Suprapubic skin (tissue), 4 donors: ENCODE data around the gene SIAH3. TPM values are rescaled to one million over a fixed set of nuclear protein-coding genes. Genes with fewer than 3 reads are reported as not detected.

Source experiments
- DNase-seq, 2 donors: peaks; one replicate each; pipeline ENCODE4 v3.0.0-alpha.2; 2019; ENCODE audit warnings: low spot score in 2 of 2
- H3K27ac ChIP-seq: fragments of 200-600 bp; sonication (generic); one replicate; pipeline ENCODE4 v1.5.1; 2019
- H3K27me3 ChIP-seq: fragments of 200-600 bp; sonication (generic); one replicate; pipeline ENCODE4 v1.5.1; 2019
- H3K36me3 ChIP-seq: fragments of 200-600 bp; sonication (generic); one replicate; pipeline ENCODE4 v1.5.1; 2019
- H3K4me1 ChIP-seq: fragments of 200-600 bp; sonication (generic); one replicate; pipeline ENCODE4 v1.5.1; 2019
- H3K4me3 ChIP-seq: fragments of 200-600 bp; sonication (generic); one replicate; pipeline ENCODE4 v1.5.1; 2019; ENCODE audit warnings: mild to moderate bottlenecking
- H3K9me3 ChIP-seq: fragments of 200-600 bp; sonication (generic); one replicate; pipeline ENCODE4 v1.5.1; 2019
- EP300 ChIP-seq: sonication (generic); formaldehyde crosslinking; IDR thresholded peaks from one replicate; pipeline ENCODE4 v1.6.1; 2017; ENCODE audit warnings: antibody characterized with exemption
- POLR2A ChIP-seq, 2 donors: fragments of 450-650 bp; IDR thresholded peaks; one replicate each; pipeline ENCODE4 v1.6.1; 2017; ENCODE audit warnings: antibody characterized with exemption in 2 of 2, mild to moderate bottlenecking in 2 of 2, moderate library complexity in 2 of 2
- POLR2AphosphoS5 ChIP-seq, 3 donors: sonication (generic); formaldehyde crosslinking; IDR thresholded peaks; one replicate each; pipeline ENCODE4 v1.6.1; 2017; ENCODE audit warnings: antibody characterized with exemption in 3 of 3
- WGBS: methylation state at CpG from one replicate; pipeline ENCODE4 v1.1.5; 2018; 5-methylcytosine and 5-hydroxymethylcytosine counted together
- total RNA-seq, 4 donors: library from RNA; depleted of rRNA; stranded (reverse); fragments of >200 nt; gene quantifications; one replicate each; pipeline ENCODE4 v1.1.0, GENCODE V29; 2016
- TF ChIP-seq, protein P1 (sequence below), 2 donors: fragments of 200-600 bp in 1 of 2; fragments of 450-650 bp in 1 of 2; sonication (generic) in 1 of 2; IDR thresholded peaks; one replicate each; pipeline ENCODE4 v1.5.1; 2016 to 2019; ENCODE audit warnings: antibody characterized with exemption in 2 of 2, mild to moderate bottlenecking in 1 of 2, moderate library complexity in 1 of 2

SIAH3 gene
- total RNA-seq, 4 donors from 2014 or later: 0.10 to 0.38 TPM; not detected in 2

DNA sequence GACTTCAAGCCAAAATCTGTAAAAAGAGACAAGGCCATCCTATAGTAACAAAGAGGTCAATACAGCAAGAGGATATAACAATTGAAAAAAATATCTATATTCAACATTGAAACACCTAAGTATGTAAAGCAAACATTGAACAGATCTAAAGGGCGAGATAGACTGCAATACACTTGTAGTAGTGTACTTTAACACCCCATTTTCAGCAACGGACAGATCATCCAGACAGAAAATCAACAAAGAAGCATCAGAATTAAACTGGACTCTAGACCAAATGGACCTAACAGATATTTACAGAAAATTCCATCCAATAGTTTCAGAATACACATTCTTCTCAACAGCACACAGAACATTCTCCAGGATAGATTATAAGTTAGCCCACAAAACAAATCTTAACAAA lies 28.7 kb upstream of the SIAH3 start:
- TF ChIP-seq EP300: no peak
- 82% methylated on average over 2 of the region's 2 CpGs for WGBS
- H3K4me3 ChIP-seq: no peak overlapping the region
- no peaks in the 10 kb centered on the region for H3K9me3 ChIP-seq
- H3K4me1 ChIP-seq: peaks cover 8% of the 10 kb centered on the region
- H3K27ac ChIP-seq: no peak overlapping the region
- no peak for DNase-seq
- H3K36me3 ChIP-seq: no peaks in the 10 kb centered on the region
- H3K27me3 ChIP-seq: peaks cover 3% of the 10 kb centered on the region

DNA sequence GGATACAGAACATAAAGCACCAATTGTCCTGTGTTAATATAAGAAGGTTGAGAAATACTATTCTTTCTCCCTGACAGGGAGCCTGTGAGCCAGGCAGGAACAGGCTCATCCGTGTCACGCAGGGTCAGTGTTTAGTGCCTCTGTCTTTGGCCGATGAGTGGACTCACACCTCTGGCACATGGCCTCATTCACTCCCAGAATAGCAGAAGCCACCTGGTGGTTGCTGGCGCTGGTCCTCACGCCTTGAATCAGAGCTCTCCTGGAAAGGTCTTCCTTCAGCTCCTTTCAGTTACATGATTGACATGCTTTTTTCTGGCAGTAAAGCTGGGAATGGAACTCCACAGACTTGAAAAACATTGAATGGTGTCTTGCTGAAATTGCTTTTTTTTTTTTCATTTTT lies 28.1 kb upstream of the SIAH3 start:
- Histone ChIP-seq H3K36me3 (no peaks in the 10 kb centered on the region), H3K9me3 (no peaks in the 10 kb centered on the region), H3K27ac (no peak overlapping the region), H3K4me1 (peaks cover 8% of the 10 kb centered on the region), H3K27me3 (peaks cover 3% of the 10 kb centered on the region), H3K4me3 (no peak overlapping the region)
- no peak for TF ChIP-seq POLR2AphosphoS5 (IDR thresholded peaks at IDR 0.05)
- no peak for TF ChIP-seq POLR2A (IDR thresholded peaks at IDR 0.05)
- no peak for TF ChIP-seq EP300
- TF ChIP-seq, protein P1, sequence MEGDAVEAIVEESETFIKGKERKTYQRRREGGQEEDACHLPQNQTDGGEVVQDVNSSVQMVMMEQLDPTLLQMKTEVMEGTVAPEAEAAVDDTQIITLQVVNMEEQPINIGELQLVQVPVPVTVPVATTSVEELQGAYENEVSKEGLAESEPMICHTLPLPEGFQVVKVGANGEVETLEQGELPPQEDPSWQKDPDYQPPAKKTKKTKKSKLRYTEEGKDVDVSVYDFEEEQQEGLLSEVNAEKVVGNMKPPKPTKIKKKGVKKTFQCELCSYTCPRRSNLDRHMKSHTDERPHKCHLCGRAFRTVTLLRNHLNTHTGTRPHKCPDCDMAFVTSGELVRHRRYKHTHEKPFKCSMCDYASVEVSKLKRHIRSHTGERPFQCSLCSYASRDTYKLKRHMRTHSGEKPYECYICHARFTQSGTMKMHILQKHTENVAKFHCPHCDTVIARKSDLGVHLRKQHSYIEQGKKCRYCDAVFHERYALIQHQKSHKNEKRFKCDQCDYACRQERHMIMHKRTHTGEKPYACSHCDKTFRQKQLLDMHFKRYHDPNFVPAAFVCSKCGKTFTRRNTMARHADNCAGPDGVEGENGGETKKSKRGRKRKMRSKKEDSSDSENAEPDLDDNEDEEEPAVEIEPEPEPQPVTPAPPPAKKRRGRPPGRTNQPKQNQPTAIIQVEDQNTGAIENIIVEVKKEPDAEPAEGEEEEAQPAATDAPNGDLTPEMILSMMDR (IDR thresholded peaks at IDR 0.05): no peak
- DNase-seq: no peak
- WGBS: 28% methylated on average over 5 of the region's 5 CpGs

DNA sequence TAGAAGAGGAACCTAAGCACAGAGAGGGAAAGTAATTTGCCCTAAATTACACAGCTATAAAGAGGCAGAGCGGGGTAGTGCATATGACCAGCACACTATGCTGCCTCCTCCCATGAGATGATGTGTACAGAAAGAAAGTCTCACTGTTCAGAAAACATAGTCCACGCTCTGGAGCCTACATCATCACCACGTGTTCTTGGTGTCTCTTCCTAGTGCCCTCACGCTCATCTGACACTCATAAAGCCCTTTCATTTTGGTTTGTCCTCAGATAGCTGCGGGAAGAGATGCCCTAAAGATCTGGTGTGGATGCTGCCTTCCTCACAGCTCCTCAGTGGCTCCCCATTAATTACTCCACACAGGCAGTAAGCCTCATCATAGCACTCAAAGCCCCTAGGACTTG lies 27.4 kb upstream of the SIAH3 start:
- Histone ChIP-seq H3K4me1 (peaks cover 8% of the 10 kb centered on the region), H3K27me3 (peaks cover 3% of the 10 kb centered on the region), H3K9me3 (no peaks in the 10 kb centered on the region), H3K36me3 (no peaks in the 10 kb centered on the region), H3K27ac (no peak overlapping the region), H3K4me3 (no peak overlapping the region)
- 91% methylated on average over 5 of the region's 5 CpGs for WGBS
- TF ChIP-seq POLR2A (IDR thresholded peaks at IDR 0.05) (no peak), EP300 (no peak), POLR2AphosphoS5 (IDR thresholded peaks at IDR 0.05) (no peak)
- TF ChIP-seq, protein P1 (IDR thresholded peaks at IDR 0.05): no peak
- no peak for DNase-seq

DNA sequence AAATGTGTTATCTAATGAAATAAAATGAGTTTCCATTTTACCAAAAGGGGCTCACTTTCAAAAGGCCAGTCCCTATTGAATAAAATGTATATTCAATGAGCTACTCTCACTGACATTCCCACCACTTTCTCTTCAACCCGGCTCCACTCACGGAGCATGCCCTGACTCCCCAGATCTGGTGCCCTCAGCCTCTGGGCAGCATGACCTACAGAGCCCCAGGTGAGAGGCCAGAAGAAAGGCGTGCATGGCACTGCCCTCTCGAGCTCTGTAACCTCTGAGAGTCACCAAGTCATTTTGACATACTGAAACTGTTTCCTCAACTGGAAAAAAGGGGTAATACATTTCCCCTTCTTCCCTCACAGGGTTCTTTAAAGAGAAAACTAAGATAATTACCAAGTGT lies 25.2 kb upstream of the SIAH3 start:
- 86% methylated on average over 4 of the region's 4 CpGs for WGBS
- no peaks in the 10 kb centered on the region for H3K36me3 ChIP-seq
- no peak overlapping the region for H3K27ac ChIP-seq
- peaks cover 8% of the 10 kb centered on the region for H3K4me1 ChIP-seq
- TF ChIP-seq POLR2A (IDR thresholded peaks at IDR 0.05) (no peak), POLR2AphosphoS5 (IDR thresholded peaks at IDR 0.05) (no peak), EP300 (no peak)
- TF ChIP-seq, protein P1 (IDR thresholded peaks at IDR 0.05): no peak
- H3K4me3 ChIP-seq: no peak overlapping the region
- peaks cover 3% of the 10 kb centered on the region for H3K27me3 ChIP-seq
- no peak for DNase-seq
- no peaks in the 10 kb centered on the region for H3K9me3 ChIP-seq

DNA sequence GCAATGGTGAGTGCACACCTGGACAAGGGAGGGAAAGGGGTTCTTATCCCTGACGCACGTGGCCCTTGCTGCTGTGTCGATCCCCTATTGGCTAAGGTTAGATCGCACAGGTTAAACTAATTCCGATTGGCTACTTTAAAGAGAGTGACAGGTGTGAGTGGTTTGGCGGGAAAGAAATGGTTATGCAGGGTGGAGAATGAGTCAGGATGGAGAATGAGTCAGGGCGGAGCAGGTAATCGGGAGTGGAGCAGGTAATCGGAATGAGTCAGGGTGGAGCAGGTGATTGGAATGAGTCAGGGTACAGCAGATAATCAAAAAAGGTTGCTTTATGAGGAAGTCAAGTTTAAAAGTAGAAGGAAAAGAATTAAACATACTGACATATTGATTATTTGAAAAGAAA lies 24.4 kb upstream of the SIAH3 start:
- TF ChIP-seq POLR2AphosphoS5 (IDR thresholded peaks at IDR 0.05) (no peak), POLR2A (IDR thresholded peaks at IDR 0.05) (no peak), EP300 (no peak)
- TF ChIP-seq, protein P1 (IDR thresholded peaks at IDR 0.05): no peak
- Histone ChIP-seq H3K27me3 (peaks cover 3% of the 10 kb centered on the region), H3K9me3 (no peaks in the 10 kb centered on the region), H3K4me3 (no peak overlapping the region), H3K4me1 (peaks cover 8% of the 10 kb centered on the region), H3K27ac (no peak overlapping the region), H3K36me3 (no peaks in the 10 kb centered on the region)
- WGBS: 81% methylated on average over 9 of the region's 9 CpGs
- no peak for DNase-seq
